Lower leg skin (tissue), 4 donors: Measurements from ENCODE around the gene DLG2. TPM values are rescaled to one million over a fixed set of nuclear protein-coding genes. Genes with fewer than 3 reads are reported as not detected.

Experiments
- DNase-seq, 2 donors: peaks; one replicate each; pipeline ENCODE4 v3.0.0-alpha.2; 2019; ENCODE audit warnings: low spot score in 2 of 2
- H3K4me3 ChIP-seq: fragments of 200-600 bp; sonication (generic); 2 replicates; pipeline ENCODE4 v1.5.1; 2017; ENCODE audit warnings: mild to moderate bottlenecking, low read depth; ENCODE audit not compliant: poor library complexity, severe bottlenecking
- POLR2A ChIP-seq, 2 donors: fragments of 450-650 bp; IDR thresholded peaks; one replicate each; pipeline ENCODE4 v1.6.1; 2016 to 2017; ENCODE audit warnings: antibody characterized with exemption in 2 of 2, mild to moderate bottlenecking in 1 of 2, moderate library complexity in 1 of 2
- WGBS, 2 donors: methylation state at CpG; one replicate each; pipeline ENCODE4 v1.1.5; 2018; 5-methylcytosine and 5-hydroxymethylcytosine counted together
- intact Hi-C: fragments of 100-400 bp; cut with DNase I; formaldehyde crosslinking; loops from one replicate; pipeline ENCODE4 v1.15.0; 2023; ENCODE audit warnings: low total_unique reads
- total RNA-seq, 4 donors: library from RNA; depleted of rRNA; stranded (reverse); fragments of >200 nt; gene quantifications; one replicate each; pipeline ENCODE4 v1.1.0, GENCODE V29; 2016
- TF ChIP-seq, protein P1 (sequence below), 3 donors: fragments of 450-650 bp; IDR thresholded peaks; one replicate each; pipeline ENCODE4 v1.5.1; 2016; ENCODE audit warnings: antibody characterized with exemption in 3 of 3, mild to moderate bottlenecking in 3 of 3, moderate library complexity in 2 of 3

Gene DLG2
- total RNA-seq, 4 donors from 2014 or later: 37.6 to 68.3 (median 46.0) TPM

DNA sequence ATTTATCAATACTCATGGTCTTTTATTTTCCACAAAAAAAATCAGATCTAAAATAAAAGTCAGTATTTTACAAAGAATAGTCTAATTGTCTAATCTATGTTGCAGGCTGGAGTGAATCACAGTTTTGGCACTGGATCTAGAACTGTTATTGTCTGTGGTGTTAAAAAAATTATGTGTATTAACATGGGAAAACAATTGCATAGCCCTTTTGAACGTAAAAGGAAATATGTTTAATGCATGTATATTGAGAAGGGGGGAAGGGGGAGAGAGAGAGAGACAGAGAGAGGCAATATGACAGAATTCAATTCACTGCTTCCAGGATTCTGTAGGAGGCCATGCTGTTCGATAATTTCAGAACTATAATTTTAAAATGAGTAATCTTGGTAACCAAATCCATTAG, 2016.1 kb downstream of the DLG2 start:
- H3K4me3 ChIP-seq: no peak overlapping the region
- TF ChIP-seq POLR2A (IDR thresholded peaks at IDR 0.05): no peak
- no peak for DNase-seq
- intact Hi-C loops: no loop called here
- 27 to 31% methylated on average over 2 of the region's 2 CpGs for WGBS, 2 donors

DNA sequence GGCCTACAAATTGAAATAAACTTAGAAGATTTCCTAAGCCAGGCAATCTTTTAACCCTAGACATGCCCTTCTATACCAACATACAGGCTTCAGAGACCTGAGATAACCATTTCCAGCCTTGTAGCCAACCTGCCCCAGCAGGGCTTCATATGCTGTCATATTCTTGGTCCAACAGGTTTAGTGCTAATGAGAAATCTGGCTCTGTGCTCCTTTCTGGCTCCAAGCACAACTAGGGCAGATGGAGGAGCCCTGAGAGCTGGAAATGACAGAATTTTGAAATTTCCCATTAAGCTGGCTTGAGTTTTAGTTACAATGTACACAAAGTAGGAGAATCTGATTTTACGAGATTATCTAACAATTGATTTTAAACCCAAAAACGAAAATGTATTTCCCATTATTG, 2018.0 kb downstream of the DLG2 start:
- H3K4me3 ChIP-seq: no peak overlapping the region
- 58 to 64% methylated on average over 2 of the region's 2 CpGs for WGBS, 2 donors
- DNase-seq: no peak
- no peak for TF ChIP-seq POLR2A (IDR thresholded peaks at IDR 0.05)
- TF ChIP-seq, protein P1, sequence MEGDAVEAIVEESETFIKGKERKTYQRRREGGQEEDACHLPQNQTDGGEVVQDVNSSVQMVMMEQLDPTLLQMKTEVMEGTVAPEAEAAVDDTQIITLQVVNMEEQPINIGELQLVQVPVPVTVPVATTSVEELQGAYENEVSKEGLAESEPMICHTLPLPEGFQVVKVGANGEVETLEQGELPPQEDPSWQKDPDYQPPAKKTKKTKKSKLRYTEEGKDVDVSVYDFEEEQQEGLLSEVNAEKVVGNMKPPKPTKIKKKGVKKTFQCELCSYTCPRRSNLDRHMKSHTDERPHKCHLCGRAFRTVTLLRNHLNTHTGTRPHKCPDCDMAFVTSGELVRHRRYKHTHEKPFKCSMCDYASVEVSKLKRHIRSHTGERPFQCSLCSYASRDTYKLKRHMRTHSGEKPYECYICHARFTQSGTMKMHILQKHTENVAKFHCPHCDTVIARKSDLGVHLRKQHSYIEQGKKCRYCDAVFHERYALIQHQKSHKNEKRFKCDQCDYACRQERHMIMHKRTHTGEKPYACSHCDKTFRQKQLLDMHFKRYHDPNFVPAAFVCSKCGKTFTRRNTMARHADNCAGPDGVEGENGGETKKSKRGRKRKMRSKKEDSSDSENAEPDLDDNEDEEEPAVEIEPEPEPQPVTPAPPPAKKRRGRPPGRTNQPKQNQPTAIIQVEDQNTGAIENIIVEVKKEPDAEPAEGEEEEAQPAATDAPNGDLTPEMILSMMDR (IDR thresholded peaks at IDR 0.05): no peak
- intact Hi-C loops: no loop called here

DNA sequence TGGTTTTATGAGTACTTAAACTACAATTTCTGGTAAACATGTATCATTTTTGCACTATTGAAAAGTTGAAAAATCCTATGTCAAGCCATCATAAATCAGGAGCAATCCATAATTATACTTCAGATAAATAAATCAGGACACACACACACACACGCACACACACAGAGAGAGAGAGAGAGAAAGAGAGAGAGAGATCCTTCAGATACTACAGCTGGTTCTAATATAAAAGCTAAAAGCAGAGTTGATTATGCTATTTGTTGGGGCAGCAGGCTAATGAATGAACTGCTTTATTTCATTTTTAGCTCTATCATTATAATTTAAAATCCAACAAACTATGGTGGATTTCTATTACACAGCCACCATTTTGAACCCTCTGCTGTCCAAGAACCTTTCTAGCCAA, 2018.6 kb downstream of the DLG2 start:
- TF ChIP-seq POLR2A (IDR thresholded peaks at IDR 0.05): no peak
- TF ChIP-seq, protein P1 (IDR thresholded peaks at IDR 0.05): no peak
- intact Hi-C loops: no loop called here
- no peak overlapping the region for H3K4me3 ChIP-seq
- 44 to 57% methylated on average over 1 of the region's 1 CpG for WGBS, 2 donors
- no peak for DNase-seq

DNA sequence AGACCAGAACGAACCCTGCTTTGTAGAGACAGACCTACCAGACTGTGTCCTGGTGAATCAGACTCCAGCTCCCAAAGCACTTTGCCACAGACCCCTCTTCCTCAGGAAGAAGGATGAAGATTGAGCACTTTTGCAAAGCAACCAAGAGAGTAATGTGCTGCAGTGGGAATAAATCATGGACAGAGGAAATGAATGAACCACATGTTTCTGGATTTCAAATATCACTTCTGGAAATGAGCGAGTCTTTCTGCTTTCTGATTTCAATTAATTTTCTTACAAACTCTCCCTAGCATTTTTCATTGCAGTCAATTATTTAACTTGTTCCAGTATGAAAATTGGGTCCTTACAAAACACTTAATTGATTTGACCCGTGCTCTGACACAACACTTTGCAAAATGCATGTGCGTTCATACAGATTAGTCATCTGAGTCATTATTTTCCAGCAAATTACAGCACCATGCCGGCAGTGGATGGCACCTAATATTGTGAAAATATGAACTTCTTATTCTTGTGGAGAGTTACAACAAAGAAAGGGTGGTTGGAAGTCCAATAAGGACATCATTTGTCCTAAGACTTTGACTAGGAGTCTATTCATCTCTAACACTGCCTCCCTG, 2025.1 kb downstream of the DLG2 start:
- intact Hi-C loops: no loop called here
- no peak for DNase-seq
- TF ChIP-seq, protein P1 (IDR thresholded peaks at IDR 0.05): no peak
- no peak for TF ChIP-seq POLR2A (IDR thresholded peaks at IDR 0.05)
- H3K4me3 ChIP-seq: no peak overlapping the region
- WGBS, 2 donors: 42 to 46% methylated on average over 5 of the region's 5 CpGs

DNA sequence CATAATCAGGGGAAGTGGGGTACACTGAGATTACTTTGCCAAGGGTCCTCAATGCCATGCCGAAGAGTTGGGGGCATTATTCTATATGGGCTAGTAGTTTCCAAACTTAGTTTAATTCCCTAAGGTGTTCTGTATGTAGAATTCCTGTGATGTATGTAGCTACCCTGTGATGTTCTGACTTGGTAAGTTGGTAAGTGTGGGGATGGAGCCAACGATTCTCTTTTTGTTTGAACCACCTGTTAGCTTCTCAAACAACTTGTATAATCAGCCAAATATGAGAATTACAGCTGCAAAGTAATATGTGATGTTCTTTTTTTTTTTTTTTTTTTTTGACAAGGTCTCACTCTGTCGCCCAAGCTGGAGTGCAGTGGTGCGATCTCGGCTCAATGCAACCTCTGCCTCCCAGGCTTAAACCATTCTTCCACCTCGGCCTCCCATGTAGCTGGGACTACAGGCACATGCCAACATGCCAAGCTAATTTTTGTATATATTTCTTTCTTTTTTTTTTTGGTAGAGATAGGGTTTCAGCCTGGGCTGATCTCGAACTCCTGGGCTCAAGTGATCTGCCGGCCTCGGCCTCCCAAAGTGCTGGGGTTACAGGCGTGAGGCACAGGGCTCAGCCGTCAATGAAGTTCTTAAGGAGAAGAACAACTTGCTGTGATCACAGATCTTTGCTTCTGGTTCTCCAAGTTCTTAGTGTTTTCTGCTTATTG, 2025.8 kb downstream of the DLG2 start:
- H3K4me3 ChIP-seq: no peak overlapping the region
- TF ChIP-seq POLR2A (IDR thresholded peaks at IDR 0.05): no peak
- TF ChIP-seq, protein P1 (IDR thresholded peaks at IDR 0.05): no peak
- WGBS, 2 donors: 75 to 84% methylated on average over 11 of the region's 11 CpGs
- DNase-seq: no peak
- intact Hi-C loops: no loop called here

DNA sequence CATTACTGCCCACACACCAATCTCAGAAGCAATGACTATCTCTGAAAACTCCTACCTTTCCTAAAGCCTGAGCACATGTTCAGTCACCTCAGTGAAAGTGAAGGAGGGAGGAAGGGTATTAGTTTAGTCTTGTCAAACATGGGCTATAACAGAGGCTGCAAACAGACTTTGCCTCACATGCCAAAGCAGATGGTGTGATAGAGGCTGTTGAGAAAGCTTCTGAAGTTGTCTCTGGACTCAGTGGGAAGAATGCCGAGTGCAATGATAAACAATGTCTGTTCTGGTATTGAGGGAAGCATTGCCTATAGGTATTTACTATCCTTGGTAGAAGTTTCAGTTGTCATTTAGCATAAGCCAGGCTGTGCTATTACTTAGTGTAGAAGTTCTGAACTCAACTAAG, 2026.5 kb downstream of the DLG2 start:
- 55 to 58% methylated on average over 1 of the region's 1 CpG for WGBS, 2 donors
- DNase-seq: no peak
- no peak for TF ChIP-seq POLR2A (IDR thresholded peaks at IDR 0.05)
- TF ChIP-seq, protein P1 (IDR thresholded peaks at IDR 0.05): no peak

More for the DNA sequence above, 2026.5 kb downstream of the DLG2 start:
- intact Hi-C loops: no loop called here
- H3K4me3 ChIP-seq: no peak overlapping the region
